ENCODE data around the gene YES1.
"Not testable (repeated sequence)": the region's sequence is repeated elsewhere in the genome, so short reads cannot be mapped to it uniquely, and the experiment has no call there.

Gene YES1

DNA sequence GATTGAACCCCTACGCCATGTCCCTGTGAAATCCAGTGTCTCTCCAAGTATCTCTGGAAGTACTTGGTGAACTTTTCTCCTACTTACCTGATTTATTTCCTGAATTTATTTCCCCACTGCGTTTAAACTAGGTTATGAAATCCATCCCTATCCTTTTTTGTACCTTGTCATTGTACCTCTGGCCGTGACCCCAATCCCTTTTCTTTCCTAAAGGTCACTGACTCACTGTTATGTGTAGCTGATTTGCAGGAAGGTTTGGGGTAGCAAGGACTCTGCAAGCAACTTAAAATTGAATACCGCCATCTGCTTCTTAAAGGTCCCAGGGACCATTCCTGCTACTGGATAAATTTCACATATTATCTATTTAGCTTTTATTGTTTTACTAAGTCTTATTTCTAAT, 95.0 kb downstream of the YES1 start:
- DNase-seq, result no peak

DNA sequence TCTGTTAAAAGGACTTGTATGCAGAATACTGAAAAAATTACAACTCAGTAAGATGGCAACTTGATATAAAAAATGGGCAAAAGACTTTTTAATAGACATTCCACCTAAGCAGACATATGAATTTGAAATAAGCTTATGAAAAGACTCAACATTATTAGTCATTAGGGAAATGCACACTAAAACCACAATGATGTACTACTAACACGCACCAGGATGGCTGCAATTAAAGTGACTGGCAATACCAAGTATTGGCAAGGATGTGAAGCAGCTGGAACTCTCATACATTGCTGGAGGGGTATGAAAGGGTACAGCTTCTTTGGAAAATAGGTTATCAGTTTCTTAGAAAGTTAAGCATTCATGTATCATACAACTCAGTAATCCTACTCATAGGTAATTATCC, 96.4 kb downstream of the YES1 start:
- no peak for DNase-seq

DNA sequence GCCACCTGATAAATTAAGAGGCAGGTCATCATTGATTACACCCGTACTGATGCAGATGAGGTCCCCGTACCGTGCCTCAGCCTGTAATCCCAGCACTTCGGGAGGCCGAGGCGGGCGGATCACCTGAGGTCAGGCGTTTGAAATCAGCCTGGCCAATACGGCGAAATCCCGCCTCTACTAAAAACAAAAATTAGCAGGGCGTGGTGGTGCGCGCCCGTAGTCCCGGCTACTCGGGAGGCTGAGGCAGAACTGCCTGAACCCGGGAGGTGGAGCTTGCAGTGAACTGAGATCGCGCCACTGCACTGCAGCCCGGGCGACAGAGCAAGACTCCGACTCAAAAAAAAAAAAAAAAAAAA, 98.9 kb downstream of the YES1 start:
- DNase-seq, result peak; percentile 79

DNA sequence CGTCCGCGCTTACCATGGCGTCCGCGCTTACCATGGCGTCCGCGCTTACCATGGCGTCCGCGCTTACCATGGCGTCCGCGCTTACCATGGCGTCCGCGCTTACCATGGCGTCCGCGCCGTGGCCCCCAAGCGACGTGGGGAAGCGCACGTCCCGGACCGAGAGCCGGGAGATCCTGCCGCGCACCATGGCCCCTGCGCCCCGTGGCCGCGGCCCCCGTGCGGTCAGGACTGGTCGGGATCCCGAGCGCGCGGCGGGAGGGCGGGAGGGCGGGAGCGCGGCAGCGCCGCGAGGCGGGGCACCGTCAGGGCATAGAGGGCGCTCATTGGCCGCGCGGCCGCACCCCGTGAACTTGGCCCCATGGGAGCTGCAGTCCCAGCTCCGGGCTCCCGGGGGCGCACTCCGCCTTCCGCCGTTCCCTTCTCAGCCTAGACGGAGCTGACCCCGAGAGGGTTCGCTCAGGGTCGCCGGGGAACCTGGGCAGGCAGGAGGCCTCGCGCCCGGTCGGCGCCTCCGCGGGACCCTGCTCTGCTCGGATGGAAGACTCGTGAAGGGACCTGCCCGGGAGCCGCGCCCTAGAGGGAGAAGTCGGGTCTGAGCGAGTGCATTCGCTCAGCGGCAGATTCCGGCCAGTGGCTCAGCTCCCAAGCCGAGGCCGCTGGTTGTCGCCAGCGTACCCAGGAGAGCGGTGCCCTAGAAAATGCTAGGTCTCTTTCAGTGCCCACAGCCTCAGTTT, 99.5 kb downstream of the YES1 start, which contains the start of gene ENOSF1:
Gene ENOSF1, minus strand, starts transcription at position 230 of the 734 bp plus-strand sequence. Its CDS starts 43 bp downstream, at position 187.
- peak; percentile 98 for DNase-seq

DNA sequence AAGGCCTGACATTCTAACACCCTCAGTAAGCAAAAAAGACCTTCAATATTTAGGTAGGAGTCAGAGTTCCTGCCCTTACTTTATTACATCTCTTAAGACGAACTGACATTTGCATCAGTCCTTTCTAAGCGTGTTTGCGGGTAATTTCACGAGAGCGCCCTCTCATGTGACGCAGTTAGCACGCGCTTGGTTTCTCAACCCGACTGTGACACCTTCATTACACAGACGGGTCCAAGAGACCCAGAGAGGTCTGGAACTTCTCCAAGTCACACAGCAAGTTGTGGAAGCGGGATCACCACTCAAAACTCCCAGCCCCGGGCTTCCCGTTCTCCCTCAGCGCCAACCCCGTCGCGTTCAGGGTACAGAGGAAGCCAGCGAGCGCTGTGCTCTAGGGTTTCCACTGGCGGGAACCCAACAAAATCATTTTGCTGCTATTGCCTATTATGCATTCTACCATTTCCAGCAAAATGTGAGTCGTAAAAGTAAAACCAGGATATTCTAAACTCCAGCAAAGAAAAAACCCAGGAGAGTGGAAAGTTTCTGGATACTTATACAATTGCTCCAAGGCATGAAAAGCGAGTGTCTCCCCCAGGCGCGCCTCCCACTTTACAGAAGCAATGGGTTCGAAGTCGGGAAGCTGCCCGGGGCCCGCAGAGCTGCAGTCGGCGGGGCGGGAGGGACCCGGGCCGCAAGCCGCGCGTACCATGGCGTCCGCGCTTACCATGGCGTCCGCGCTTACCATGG, 100.2 kb downstream of the YES1 start:
- peak; percentile 69 for DNase-seq

DNA sequence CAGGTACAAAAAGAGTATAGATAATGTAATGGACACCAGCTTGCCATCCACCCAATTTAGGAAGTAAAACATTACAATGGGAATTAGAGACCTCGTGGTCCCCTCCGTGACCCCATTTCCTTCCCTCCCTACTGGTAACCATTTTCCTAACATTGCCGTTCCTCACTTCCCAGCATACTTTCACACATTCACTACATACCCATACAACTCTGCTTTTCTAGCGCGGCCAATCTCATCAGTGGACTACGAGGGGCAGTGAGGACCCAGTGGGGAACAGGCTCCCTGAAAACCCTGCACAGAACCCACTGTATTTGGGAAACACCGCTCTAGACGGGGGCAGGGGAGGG, 100.8 kb downstream of the YES1 start:
- no peak for DNase-seq

DNA sequence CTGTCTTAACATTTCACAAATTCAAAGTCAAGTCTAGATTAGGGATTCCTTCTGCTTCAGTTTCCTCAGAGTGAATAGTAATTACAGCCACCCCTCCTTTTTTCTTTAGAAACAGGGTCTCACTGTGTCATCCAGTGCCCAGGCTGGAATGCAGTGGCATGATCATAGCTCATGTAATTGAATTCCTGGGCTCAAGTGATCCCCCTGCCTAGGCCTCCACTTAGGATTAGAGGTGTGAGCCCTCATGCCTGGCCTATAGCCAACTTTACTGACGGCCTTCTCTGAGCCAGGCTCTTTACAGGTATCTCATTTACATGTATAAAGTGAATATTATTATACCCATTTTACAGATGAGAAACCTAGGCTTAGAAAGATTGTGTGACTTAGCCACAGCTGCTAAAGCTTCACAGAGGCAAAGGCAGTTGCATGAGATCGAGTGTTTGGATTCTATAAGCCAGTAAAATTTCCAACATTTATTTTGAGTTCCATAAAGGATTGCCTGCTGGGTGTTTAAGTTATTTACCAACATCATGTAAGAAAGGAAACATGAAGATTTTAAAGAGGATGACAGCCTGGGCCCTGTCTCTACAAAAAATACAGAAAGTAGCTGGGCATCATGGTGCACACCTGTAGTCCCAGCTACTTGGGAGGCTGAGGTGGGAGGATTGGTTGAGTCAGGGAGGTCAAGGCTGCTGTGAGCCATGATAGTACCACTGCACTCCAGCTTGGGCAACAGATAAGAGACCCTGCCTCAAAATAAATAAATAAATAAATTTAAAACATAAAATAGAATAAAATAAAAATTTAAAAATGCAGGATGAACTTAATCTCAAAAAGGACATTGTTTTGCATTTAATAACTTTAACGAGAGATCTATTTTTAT, 101.4 kb downstream of the YES1 start:
- no peak for DNase-seq

DNA sequence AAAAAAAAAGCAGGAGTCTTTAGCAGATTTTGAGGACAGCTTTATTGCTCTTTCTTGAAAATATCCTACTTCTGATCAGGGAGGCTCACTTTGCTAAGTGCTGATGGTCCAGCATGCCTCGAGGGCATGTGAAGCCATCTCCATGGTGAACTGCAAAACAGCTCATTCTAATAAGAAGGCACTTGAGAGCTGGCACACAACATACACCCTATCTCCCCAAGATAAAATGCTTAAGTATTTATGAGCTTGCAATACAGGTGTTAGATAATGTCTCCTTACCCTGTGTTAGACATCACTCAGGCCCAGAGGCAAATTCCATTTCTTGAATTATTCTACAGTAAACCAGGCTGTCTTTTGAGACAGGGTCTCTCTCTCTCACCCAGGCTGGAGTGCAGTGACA, 102.3 kb downstream of the YES1 start:
- DNase-seq, result no peak

DNA sequence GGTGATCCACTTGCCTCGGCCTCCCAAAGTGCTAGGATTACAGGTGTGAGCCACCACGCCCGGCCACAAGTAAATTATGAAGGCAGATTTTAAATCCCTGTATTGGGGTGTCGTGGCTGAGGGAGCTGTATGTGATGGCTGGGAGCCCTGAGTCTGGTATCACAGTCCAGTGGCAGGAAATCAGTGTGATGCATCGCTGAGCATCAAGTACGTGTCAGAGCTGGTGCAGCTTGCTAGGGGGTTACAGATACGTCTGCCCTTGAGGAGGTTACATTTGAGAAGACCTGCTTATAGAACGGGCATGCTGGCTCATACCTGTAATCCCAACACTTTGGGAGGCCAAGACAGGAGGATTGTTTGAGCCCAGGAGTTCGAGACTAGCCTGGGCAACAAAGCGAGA, 103.9 kb downstream of the YES1 start:
- DNase-seq, result no peak

DNA sequence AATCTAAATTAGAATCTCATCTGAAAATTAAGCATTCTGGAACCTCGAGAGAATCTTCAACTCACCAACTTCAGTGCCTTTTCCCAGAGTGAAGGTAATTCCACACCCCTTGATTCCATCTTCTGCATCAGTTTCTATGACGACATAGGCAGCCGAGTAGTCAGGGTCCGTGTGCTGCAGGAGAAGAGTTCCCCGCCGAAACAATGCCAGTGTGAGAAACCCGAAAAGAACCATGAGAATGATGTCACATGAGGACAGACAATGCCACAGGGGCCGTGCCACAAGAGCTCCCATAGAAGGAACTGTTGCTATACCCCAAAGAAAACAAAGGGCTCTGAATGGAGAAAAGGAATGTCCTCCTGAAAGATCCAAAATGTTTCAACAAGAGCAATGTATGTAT, 105.6 kb downstream of the YES1 start:
- no peak for DNase-seq

DNA sequence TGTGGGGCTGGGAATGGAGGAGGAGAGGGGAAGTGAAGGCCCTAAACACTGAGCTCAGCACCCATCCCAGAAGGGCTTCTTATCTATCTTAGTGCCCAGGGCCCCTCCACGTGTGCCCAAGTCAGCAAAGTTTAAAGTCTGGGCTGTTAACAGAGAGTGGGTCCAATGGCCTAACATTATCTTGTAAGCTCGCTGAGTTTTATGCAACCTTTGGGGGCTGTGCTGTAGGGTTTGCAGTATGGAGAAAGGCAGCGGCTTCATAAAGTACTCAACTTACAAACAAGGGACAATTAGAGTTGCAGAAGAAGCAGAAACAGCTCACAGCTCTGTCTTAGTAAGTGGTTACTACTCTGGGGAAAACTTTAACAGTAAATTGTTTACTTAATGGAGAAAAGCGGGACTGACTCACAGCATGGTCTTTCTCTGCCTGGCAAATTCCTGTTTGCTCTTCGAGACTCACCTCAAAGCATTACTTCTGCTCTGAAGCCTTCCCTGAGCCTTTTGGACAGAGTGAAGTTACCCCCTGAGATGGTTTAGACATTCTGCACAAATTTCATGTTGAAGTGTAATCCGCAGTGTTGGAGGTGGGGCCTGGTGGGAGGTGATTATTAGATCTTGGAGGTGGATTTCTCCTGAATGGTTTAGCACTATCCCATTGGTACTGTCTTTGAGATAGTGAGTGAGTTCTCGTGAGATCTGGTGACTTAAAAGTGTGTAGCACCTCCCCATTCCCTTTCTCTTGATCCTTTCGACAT, 108.7 kb downstream of the YES1 start:
- DNase-seq, result no peak

DNA sequence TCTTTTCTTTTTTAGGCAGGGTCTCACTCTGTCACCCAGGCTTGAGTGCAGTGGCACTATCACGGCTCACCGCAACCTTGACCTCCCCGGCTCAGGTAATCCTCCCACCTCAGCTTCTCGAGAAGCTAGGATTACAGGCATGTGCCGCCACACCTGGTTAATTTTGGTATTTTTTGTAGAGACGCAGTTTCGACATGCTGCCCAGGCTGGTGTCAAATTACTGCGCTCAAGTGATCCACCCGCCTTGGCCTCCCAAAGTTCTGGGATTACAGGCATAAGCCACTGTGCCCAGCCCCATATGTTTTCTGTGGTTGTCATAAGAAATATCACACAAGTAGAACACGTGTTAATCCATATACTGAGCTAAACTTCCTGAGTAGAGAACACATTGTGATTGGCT, 114.2 kb downstream of the YES1 start:
- no peak for DNase-seq

DNA sequence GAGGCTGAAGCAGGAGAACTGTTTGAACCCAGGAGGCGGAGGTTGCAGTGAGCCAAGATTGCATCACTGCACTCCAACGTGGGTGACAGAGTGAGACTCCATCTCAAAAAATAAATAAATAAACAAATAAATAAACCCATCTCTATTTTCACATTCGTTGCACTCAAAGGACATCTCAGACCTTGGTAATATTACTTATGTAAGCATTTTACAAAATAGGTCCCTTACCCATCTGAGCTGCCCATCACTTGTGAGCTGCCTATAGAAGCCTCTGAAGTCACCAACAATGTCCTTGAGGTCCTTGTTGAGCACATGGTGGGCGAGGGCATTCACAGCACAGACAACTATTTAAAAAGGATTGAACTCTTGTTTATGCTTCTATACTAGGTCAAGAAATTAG, 115.0 kb downstream of the YES1 start:
- DNase-seq, result no peak

DNA sequence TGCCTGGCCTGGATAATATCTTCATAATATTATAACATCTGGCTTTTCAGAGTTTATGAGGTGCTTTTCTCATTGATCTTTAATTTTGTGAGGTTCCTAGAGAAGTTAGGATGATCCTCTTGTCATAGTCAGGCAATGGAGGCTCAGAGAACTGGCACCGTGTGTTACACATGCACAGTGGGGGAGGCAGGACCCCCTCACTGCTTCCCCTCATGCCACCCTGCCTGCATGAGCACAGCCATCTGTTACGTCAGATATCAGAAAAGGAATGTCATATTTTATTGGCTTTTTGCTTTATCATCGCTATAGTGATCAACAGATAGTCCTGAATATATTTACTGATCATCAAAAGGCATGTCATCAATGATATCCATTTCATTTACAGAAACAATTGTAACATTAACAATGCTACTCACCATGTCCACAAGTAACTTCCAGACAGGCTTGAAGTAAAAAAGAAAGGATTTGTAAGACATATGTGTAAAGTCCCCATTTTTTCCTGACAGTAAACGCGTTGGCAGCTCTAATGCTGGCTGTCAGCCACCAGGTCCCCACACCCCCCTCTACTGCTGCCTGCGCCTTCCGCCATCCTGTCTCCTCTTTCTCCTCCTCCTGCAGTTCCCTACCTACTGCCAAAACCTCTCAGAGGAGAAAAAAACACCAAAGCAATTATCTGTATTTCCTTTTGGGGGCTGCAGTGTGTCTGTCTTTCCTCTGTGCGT, 118.4 kb downstream of the YES1 start:
- DNase-seq, result no peak

DNA sequence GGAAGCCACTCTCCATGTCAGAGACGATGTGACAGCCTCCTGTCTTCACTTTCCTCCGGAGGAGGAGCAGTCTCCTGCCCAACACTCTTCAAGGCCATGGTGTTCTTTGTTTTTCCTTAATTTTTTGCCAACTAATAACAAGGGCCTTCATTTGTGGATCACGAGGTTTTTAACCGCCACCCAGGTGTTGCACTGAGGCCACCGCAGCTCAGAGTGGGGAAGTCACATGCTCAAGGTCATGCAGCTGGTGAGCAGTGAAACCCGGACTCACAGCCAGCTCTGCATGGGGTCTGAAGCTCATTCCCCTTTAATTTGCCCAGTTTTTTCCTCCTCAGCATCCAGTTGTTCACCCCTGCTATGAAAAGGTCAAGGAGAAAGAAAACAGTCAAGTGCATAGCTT, 119.2 kb downstream of the YES1 start:
- DNase-seq, result no peak

DNA sequence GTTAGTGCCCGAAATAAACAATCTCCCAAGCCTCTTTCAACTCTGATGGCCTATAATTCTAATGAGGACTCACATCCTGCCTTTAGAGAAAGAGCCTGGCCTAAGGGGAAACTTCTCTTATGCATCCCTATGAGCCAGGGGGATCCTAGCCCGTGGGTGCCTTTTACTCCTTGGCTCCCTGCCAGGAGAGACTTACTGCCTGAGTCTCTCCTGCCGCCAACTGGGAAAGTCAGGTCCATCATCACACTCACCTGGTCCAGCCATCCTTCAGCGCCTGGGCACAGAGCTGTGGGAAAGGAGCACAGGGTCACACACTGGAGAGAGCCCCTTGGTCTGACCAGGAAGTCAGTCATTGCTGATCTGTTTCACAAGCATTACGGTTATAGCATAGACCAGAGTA, 123.7 kb downstream of the YES1 start:
- no peak for DNase-seq

DNA sequence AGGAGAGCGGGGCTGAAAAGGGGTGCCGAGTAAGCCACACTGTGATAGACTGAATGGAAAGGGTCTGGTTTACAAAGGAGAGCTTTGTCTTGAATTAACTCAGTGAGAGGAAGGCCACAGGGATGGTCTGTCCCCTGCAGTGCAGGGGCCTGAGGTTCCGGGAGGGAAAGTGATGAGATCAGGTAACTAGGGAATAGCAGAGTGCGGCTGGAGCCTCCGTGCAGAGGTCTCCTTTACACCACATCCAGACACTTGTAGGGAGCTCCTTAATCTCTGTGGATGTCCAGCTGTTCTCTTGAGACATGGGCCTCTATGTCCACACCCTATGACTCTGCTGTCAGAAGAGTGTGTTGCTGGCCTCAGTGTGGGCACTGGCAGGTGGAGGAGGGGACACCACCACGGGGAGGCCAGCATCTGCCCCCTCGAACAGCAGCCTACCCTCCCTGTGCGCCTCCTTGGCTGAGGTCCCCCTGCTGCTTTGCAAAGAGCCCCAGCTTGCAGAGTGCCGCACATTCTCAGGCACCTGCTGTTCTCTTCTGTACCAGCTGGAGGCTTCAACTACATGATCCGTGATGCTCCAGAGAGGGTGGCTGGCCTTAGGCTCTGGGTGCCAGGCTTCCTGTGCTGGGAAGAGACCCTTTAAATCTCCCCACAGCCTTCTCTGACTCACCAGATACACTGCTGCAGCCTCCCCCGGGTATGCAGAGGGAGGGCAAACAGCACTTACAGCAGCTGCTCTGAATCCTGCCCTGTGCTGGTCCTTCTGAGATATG, 125.5 kb downstream of the YES1 start:
- no peak for DNase-seq

DNA sequence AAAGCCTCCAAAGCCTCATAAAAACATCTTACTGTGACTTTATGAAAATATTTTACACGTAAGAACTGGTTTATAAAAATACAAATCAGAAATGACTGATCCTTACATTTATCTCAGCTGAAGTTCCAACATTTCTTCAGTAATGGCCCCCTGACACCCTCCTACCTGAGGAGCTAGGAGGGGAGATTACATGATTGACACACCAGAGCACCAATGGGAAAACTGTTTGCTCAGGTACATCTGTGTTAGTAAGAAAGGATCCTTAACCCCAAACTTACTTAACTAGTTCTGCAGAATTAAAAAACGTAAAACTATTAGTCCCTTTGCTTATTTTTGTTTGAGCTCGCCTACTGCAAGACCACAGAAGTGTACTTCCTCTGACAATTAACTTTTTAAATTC, 126.6 kb downstream of the YES1 start:
- DNase-seq, result no peak

DNA sequence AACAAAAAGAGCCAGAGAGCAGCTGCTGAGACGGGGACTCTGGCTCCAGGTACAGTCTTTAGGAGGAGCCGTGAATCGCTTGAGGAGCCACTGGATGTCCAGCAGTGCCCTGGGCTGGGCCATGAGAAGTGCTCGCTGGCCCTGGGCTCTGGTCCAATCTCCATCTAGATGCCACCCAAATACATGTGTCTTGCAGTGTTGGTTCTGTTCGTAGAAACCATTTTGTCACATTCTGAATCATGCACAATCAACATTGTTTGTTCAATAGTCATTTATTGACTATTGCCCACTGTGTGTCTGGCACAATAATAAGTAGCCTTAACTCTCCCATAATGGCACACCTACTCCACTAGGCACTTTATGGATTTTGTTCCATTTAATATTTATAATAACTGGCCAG, 128.5 kb downstream of the YES1 start:
- DNase-seq, result no peak

DNA sequence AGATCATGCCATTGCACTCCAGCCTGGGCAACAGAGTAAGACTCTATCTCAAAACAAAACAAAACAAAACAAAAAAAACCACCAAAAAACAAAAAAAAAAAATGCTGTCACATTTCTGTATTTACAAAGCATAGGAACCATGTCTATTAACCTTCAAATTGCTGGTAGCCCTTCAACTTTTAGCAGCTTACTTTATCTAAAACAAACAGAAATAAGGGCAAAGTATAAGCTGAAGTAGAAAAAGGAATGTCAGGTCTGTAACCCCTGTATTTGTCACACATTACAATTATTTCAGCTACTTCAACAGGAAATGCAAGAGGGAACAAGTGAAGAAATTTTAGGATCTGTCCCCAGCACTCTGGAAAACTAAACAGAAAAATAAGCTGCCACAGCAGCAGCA, 129.2 kb downstream of the YES1 start:
- no peak for DNase-seq

DNA sequence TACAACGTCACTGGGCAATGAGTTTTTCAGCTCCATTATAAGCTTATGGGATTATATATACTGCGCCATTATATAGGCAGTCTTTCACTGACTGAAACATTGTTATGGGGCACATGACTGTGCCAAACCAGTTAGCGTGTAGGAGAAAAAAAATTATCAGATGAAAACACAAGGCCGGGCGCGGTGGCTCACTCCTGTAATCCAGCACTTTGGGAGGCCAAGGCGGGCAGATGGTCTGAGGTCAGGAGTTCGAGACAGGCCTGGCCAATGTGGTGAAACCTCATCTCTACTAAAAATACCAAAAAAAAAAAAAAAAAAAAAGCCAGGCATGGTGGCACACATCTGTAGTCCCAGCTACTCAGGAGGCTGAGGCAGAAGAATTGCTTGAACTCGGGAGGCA, 129.6 kb downstream of the YES1 start:
- not testable (repeated sequence) for DNase-seq

DNA sequence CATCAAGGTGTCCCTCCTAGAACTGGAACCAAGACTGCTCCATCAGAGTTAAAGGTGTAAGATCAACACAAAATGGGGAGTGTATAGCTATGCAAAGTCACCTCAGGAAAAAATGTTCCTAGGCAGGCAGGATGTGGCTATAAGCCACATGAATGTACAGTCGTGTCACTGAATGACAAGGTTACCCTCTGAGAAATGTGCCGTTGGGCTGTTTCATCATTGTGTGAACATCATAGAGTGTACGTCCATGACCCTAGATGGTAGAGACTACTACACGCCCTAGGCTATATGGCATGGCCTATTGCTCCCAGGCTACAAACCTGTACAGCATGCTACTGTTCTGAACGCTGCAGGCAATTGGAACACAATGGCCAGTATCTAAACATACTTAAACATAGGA, 130.1 kb downstream of the YES1 start:
- no peak for DNase-seq

Measured in NCI-H146 (cell line).